Inferior parietal cortex (tissue), 1 donor: ENCODE measurements around the gene DAND5.

Experiments
- DNase-seq: peaks from one replicate; pipeline ENCODE4 v3.0.0-alpha.2; 2016; ENCODE audit errors: extremely low spot score

DAND5 gene

DNA sequence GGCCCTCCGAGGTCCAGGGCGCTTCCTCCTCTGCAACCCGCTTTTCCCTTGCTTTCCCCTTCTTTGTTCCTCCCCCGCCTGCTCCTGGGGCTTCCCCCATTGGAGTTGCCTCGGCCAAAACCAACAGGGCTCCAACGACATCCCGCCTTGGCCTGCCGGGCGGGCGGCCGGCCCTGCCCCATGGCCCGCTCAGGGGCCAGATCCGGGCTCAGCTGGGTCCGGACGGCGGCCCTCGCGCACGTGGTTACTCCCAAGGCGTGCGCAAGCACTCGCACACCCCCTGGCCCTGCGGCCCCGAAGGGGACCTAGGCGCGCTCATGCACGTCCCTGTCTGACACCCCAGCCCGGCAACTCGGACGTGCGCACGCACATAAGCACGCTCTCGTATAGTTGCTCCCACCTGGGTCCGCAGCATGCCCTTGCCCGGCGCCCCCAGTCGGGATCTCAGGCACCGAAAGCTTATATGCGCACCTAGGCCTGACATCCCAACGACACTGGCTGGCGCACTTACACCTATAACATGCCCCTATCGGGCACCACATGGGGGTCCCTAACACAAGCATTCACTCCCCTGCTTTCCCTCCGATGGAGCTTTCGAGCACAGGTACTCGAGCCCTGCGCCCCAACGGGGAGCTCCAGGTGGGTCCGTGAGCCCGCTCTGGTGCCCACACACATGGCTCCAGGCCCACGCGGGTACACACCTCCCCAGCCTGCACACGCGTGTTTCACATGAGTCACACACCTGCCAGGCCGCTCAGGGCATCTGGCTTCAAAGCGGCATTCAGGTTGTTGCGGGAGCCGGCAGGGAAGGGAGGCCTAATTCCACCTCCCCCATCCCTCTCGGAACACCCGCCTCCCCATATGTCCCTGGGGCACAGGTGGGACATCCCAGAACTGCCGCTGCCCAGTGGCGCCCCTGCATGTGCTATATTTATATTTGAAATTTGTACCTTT, 40.9 kb downstream of the DAND5 start:
- DNase-seq = no peak

GRCh38 chr19:13010992-13011652, 41.7 kb downstream of the DAND5 start:
- DNase-seq = no peak

GRCh38 chr19:13011653-13012389, 42.4 kb downstream of the DAND5 start:
- no peak for DNase-seq

GRCh38 chr19:13012390-13012689, 43.0 kb downstream of the DAND5 start:
- no peak for DNase-seq

DNA sequence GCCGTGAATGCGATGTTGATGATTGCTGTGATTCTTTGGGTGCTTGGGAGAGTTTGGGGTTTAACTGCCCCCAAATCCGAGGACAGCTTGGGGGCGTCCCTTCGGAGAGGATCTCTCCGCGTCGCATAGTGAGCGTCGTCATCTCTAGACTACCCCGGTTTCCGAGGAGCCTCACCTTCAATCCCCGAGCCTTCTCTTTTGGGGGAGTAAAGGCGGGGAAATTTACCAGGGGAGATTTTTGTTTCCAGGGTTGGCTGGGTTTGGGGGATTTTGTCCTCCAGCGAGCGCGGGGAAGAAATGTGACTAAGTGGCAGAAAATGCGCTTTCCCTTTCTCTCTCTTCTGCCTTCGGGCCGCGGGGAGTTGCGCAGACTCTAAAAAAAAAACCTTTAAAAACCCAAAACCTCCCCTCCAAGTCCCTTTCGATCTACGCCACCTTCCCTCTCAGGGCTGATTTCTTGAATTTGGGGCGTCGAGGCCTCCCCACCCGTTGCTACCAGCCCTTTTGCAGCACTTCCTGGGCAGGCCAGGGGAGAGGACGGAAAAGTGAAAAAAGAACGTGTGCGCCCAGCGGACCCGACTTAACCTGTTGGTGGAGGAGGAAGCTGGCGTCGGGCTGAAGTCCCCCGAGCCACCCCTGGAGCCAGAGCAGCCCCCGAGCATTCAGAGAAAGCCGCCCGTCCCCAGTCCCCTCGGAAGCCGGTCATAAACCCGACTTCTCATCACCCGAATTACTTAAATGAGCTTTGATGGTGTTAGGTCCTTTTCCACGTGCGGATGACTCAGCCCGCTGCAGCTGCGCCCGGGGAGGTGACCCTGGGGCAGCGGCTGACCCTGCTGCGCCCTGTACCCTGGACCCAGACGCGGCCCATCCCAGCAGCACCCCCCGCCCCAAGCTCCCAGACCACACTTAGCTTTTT, 43.6 kb downstream of the DAND5 start:
- no peak for DNase-seq

GRCh38 chr19:13013649-13014048, 44.3 kb downstream of the DAND5 start:
- DNase-seq = peak; percentile 47

DNA sequence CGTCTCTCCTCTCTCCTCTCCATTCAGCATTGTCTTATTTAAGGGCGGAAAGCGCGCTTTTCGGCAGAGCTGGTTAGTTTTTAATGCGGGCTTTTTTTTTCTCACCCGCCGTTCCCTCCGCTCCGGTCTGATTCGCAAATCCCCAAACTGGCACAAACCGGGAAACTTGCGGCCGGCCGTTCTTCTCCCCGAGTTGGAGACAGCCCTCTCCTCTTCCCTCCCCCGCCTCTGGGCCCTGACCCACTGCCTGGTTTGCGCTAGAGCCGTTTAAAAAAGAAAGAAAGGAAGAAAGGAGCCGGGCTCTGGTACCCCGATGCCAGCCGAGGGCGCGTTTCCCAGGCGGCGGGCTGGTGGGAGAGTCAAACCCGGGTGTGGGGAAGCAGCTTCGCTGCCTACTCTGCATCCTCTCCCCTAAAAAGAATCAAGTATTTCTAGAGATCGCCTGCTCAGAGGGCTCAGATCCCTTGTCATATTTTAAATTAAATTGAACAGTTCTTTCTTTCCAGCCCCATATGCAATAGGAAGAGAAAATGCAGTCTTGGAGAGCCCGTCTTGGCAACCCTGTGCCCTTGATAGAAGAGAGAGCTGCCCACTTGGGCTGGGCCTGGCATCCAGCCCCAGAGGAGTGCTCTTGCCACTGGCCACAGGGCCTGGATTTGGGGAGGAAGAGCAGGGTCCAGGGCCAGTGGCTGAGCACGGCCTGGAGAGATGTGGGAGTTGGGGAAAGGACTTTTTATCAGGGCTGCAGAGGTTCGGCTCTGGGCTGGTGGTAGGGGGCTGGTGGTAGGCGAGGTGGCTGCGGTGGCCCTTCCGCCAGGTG, 44.9 kb downstream of the DAND5 start:
- peak; percentile 63 for DNase-seq

DNA sequence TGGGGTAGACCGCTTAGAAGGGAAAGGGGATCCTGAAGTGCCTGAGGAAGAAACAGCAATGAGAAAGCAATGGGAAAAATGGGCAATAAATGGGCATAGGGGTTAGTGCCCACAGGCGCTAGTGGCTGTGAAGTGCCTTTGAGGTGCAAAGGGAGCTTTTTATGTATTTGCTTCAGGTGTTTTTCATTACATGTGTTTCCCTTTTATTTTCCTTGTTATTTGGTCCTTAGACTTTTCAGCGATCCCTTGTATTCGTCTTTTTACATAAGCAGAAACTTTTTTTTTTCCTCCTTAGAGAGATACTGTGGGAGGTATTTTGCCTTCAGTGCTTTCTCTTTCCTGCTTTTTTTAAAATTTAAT, 45.5 kb downstream of the DAND5 start:
- peak; percentile 28 for DNase-seq

DNA sequence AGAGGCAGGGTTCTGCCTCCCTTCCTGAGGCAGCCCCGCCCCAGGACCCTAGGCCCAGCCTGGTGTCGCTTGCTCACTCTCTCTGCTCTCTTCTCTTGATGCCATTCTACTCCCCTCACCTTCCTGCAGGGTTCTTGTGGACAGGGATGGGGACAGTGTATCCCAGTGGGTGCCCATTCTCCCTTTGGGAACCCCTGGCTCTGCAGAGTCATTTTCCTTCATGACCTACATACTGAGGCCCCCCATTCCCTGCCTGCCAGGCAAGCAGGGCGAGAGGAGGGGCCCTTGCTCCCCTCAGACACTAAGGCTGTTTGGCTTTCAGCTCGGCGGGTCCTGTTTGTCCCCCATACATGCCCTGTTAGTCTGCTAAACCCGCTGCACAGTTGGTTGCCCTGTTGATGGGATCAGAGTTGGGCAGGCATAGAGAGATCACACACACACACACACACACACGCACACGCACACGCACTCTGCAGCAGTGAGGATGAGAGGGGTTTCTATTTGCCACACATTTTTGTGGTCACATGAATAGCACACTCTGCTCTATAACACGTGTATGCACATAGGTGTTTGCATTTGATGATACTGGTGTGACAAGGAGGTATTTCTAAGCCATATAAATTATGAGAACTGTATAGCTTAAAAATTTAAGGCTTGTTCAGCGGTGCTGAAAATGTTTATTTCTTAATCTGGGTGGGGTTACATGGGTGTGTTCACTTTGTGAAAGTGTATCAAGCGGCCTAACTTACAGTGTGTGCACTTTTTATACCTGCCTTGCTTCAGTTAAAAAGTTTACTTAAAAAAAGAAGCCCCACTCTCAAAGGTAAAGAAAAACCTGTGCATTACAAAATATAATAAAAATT, 46.2 kb downstream of the DAND5 start:
- DNase-seq = no peak

- DNase-seq = no peak
Measured at GRCh38 chr19:13016245-13016627, 46.9 kb downstream of the DAND5 start.

- no peak for DNase-seq
Measured at GRCh38 chr19:13016628-13017305, 47.4 kb downstream of the DAND5 start.

DNA sequence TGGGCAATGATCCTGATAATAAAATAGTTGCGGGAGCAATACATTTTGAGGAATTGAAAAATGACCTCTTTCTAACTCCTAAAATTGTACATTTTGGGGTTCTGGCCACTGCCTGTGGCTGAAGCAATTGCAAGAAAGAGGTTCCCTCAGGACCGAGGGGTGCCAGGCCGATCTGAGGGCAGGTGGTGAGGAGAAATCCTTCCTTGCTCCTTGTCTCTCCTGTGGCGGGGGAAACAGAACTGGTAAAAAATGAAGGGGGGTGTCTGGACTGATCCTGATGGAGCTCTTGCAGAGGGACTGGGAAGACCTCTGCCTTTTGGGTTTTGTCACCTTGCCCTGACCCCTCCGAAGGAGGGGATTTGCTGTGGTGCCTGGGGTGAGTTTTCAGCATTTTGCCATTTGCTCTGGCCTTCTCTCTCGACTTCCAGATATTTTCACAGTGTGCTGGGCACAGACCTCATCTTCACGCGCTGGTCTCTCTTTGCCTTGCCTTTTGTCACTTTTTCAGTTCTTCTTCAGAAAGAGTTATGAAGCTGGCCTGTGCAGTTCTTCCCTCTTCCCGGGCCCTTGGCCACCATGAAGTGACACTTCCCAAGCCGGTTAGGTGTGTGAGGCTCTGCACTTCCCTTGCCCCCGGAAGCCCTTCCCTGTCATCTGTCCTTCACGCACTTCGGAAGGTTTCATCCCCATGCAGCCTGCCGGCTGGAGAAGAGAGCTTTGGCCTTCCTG, 48.1 kb downstream of the DAND5 start:
- no peak for DNase-seq

- DNase-seq = no peak
Measured at GRCh38 chr19:13018035-13018914, 48.9 kb downstream of the DAND5 start.

GRCh38 chr19:13019332-13019731, 50.0 kb downstream of the DAND5 start:
- no peak for DNase-seq

DNA sequence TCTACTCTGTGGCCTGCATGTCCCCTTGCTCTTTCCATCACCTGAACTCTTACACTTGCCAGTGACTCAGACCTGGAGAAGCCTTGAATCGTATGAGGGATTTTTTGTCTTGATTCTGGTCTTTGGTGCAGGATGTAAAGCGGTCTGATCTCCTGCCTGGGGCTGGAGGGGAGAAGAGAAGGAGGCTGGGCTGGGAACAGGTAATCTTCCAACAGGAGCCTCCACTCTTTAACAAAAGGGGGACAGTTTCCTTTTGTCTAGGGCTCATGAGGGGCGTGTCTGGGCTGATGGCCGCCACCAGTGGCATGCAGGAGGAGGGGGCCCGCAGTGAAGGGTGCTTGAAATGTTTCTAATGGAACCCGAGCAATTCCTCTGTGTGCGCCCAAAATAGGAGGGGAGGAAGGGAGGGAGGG, 50.6 kb downstream of the DAND5 start:
- DNase-seq = no peak

- no peak for DNase-seq
Measured at GRCh38 chr19:13022111-13022858, 52.9 kb downstream of the DAND5 start.
